HG03457 (cell line): ENCODE results near the gene R3HDM2.

Experiments used
- ATAC-seq: cut with Tn5 transposase; IDR thresholded peaks from one replicate; pipeline ENCODE4 v1.9.1; 2021; ENCODE audit warnings: moderate number of reproducible peaks; ENCODE audit not compliant: unreplicated experiment

The R3HDM2 gene

DNA sequence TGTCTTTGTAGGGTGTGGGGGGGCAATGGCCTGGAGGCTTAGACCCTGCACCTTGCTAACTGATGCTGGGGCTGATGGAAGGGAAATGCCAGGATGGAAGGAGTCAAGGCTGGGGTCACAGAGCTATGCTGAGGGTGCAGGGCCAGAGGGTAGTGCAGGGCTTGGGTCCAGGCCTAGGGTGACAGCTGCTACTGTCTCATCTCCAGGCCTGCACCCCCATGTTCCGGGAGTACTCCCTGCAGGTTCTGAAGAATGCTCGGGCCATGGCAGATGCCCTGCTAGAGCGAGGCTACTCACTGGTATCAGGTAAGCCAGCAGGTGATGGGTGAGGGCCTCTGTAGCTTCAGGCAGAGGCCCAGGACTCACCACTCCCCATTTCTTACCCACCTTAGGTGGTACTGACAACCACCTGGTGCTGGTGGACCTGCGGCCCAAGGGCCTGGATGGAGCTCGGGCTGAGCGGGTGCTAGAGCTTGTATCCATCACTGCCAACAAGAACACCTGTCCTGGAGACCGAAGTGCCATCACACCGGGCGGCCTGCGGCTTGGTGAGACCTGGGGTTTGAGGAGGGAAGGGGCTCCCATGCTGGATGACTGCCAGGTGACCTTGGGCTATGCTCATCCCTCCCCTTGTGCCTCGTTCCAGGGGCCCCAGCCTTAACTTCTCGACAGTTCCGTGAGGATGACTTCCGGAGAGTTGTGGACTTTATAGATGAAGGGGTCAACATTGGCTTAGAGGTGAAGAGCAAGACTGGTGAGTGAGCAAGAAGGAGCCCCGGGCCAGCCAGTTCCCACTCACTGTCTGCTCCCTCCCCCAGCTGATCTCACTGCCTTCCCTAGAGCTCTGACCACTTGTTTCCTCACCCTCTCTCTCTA, 197.2 kb downstream of the R3HDM2 start:
- ATAC-seq = no peak

GRCh38 chr12:57232156-57232756, 198.6 kb downstream of the R3HDM2 start:
- ATAC-seq = no peak

DNA sequence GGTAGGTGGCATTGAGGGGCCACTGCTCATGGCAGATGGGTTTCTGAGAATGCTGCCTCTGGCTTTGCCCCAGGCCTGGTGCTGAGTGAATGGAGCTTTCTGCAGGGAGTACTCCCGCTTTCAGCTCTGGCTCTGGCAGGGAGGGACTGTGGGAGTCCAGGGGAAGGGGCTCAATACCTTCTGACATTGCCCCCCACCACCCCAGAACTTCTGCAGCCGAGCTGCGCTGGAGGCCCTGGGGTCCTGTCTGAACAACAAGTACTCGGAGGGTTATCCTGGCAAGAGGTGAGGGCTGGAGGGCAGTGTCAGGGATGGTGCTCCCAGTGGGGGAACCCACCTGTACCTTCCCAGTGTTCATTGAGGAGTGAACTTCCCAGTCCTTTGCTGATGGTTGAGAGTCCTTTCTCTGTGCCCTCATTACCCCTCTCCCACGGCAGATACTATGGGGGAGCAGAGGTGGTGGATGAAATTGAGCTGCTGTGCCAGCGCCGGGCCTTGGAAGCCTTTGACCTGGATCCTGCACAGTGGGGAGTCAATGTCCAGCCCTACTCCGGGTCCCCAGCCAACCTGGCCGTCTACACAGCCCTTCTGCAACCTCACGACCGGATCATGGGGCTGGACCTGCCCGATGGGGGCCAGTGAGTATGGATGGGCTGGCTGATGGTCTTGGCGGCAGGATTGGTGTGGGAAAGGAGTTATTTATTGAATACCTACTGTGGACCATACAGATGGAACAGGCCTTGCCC, 199.4 kb downstream of the R3HDM2 start:
- no peak for ATAC-seq

GRCh38 chr12:57230381-57231155, 200.3 kb downstream of the R3HDM2 start:
- ATAC-seq = no peak

- ATAC-seq = peak; percentile 42
These were observed 201.0 kb downstream of the R3HDM2 start, which contains the start of gene SHMT2 for GRCh38 chr12:57229634-57230380. TSS of gene SHMT2 (plus strand) at chr12:57229711. CDS start at chr12:57229779, 68 bp downstream.

DNA sequence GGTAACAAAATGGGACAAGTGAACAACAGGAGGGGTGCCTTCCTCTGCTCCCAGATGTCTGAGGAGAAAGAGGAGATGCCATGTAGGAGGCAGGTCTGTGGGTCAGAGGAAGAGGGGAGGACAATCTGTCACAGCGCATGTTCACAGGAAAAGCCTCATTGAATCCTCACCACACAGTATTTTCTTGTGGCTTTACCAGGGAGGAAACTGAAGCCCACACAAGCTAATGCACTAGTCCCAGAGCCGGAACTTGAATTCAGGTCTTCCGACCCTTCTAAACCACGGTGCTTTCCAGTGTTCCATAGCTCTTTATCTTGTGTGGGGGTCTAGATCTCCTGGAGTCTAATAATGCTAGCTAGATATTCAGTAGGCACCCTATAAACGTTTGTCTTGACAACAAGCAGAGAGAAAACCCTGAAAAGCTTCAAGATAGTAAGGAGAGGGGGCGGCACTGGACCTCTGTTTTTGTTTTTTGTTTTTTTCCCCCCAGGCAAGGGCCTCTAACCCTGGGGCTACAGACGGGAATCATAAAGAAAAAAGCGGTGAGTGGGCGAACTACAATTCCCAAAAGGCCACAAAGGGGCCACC, 201.7 kb downstream of the R3HDM2 start:
- ATAC-seq = peak; percentile 5

GRCh38 chr12:57227315-57228115, 203.3 kb downstream of the R3HDM2 start:
- ATAC-seq = no peak

DNA sequence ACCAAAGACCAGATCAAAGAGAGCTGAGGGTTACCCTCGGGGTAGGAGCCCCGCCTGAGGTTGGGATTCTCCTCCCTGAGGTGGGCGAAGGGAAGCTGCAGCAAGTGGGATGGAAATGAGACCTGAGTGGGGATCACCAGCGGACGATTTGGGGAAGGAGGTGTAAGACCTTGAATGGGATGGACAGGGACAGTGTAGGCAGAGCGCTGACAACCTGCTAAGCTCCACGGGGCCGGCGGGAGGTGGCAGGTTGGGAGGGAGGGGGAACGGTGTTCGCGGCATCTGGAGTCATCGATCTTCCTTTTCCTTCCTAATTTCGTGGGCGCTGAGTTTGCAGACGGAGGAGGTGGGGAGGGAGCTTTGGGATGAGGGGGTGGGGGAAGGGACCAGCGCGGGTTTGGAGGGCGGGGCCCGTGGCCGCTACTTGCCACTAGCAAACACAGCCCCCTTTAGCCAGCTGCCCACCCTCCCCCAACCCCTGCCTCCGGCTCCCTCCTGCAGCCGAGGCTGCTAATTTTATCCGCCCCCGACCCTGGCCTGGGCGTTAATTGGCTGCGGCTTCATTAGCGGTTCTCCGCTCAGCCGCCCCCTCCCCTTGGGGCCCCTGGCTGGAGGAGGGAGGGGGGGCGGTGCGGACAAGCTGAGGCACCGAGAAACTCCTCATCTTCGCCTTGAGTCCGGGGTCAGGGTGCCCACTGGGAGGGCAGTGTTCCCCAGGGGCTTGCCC, 204.1 kb downstream of the R3HDM2 start:
- ATAC-seq = no peak

DNA sequence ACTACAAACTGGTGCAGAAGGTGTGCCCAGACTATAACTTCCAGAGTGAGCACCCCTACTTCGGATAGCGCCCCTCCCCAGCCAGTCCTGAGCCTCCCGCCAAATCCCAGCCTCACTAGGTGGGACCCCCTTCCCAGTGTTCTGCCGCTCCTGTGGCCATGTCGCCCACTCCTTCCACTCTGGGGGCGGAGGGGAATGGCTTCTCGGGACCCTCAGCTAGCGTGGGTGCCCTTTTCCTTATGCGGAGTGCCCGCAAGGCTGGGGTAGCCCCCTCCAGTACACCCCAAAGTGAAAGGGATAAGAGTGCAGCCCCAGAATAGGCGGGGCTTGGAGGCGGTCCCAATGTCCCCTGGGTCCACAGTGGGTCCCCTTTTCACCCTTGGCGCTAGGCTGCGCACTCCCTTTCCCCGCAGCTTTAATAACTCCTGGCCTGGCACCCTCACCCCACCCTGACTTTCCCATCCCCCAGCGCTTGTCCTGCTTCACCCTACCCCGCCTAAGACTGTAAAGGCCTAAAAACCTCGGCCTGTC, 205.1 kb downstream of the R3HDM2 start:
- no peak for ATAC-seq

DNA sequence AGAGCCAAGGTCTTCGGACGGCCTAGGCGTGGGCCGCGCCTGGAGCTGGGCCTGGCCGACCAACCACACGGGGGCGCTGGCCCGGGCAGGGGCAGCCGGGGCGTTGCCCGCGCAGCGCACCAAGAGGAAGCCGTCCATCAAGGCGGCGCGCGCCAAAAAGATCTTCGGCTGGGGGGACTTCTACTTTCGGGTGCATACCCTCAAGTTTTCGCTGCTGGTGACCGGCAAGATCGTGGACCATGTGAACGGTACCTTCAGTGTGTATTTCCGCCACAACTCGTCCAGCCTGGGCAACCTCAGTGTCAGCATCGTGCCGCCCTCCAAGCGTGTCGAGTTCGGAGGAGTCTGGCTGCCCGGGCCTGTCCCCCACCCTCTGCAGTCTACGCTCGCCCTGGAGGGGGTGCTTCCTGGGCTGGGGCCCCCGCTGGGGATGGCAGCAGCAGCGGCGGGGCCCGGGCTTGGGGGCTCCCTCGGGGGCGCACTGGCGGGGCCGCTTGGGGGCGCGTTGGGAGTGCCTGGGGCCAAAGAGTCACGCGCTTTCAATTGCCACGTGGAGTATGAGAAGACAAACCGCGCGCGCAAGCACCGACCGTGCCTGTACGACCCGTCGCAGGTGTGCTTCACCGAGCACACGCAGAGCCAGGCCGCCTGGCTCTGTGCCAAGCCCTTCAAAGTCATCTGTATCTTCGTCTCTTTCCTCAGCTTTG, 205.7 kb downstream of the R3HDM2 start:
- ATAC-seq = no peak

DNA sequence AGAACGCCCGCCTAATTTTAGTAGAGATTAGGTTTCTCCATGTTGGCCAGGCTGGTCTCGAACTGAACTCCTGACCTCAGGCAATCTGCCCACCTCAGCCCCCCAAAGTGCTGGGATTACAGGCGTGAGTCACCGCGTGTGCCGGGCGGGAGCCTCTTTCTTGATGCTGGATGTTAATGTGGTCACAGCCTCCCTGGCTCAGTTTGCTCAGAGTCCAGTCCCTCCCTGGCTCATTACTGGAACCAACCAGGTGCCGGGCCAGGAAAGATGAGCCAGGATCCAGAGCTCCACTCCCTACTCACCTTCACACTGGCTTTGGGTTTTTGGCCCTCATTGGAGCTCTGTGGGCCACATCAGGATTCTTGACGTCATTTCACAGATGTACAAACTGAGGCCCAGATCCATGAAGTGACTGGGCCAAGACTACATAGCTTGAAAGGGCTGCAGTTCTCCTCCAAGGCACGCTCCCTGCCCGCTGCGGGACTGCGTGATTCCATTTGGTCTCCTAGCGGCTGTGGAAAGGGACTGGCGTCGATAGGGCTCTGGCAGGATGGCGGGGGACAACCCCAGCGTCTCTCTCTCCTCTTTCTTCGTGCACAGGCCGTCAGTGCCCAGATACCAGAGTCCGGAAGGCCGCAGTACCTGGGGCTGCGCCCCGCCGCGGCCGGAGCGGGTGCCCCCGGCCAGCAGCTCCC, 206.4 kb downstream of the R3HDM2 start:
- ATAC-seq = no peak

GRCh38 chr12:57223191-57224165, 207.4 kb downstream of the R3HDM2 start:
- ATAC-seq = no peak

- ATAC-seq = no peak
These were observed 208.3 kb downstream of the R3HDM2 start for GRCh38 chr12:57222286-57223190.

GRCh38 chr12:57221169-57221917, 209.5 kb downstream of the R3HDM2 start:
- no peak for ATAC-seq
